Esophagus squamous epithelium (tissue), 4 donors: Measurements from ENCODE around the gene CRTC2.

Source experiments
- POLR2A ChIP-seq, 4 donors: fragments of 450-650 bp; IDR thresholded peaks; one replicate each; pipeline ENCODE4 v1.6.1; 2017; ENCODE audit warnings: antibody characterized with exemption in 4 of 4, mild to moderate bottlenecking in 4 of 4, moderate library complexity in 3 of 4
- TF ChIP-seq, protein P1 (sequence below), 6 experiments: fragments of 450-650 bp in 4 of 6; fragments of 200-600 bp in 2 of 6; sonication (generic) in 2 of 6; IDR thresholded peaks; one replicate each; pipeline ENCODE4 v1.5.1; 2016 to 2019; ENCODE audit warnings: antibody characterized with exemption in 6 of 6, mild to moderate bottlenecking in 4 of 6, moderate library complexity in 4 of 6

- TF ChIP-seq POLR2A (IDR thresholded peaks at IDR 0.05): no peak
- TF ChIP-seq, protein P1, sequence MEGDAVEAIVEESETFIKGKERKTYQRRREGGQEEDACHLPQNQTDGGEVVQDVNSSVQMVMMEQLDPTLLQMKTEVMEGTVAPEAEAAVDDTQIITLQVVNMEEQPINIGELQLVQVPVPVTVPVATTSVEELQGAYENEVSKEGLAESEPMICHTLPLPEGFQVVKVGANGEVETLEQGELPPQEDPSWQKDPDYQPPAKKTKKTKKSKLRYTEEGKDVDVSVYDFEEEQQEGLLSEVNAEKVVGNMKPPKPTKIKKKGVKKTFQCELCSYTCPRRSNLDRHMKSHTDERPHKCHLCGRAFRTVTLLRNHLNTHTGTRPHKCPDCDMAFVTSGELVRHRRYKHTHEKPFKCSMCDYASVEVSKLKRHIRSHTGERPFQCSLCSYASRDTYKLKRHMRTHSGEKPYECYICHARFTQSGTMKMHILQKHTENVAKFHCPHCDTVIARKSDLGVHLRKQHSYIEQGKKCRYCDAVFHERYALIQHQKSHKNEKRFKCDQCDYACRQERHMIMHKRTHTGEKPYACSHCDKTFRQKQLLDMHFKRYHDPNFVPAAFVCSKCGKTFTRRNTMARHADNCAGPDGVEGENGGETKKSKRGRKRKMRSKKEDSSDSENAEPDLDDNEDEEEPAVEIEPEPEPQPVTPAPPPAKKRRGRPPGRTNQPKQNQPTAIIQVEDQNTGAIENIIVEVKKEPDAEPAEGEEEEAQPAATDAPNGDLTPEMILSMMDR (IDR thresholded peaks at IDR 0.05): no peak
Observed at GRCh38 chr1:153958961-153959260, 499 bp upstream of the CRTC2 start.
